ENCODE results near the gene PROP1.
"Not testable (repeated sequence)": the region's sequence is repeated elsewhere in the genome, so short reads cannot be mapped to it uniquely, and the experiment has no call there.

- not testable (repeated sequence) for TF ChIP-seq CTCF (IDR thresholded peaks at IDR 0.05 in 8 of 11, conservative IDR thresholded peaks at IDR 0.05 in 3 of 11); POLR2A (IDR thresholded peaks at IDR 0.05)
Observed at GRCh38 chr5:177945601-177946283, 50.3 kb downstream of the PROP1 start.
